ENCODE data around the gene IL4R.
"Not testable (repeated sequence)": the region's sequence is repeated elsewhere in the genome, so short reads cannot be mapped to it uniquely, and the experiment has no call there.

Gene IL4R

DNA sequence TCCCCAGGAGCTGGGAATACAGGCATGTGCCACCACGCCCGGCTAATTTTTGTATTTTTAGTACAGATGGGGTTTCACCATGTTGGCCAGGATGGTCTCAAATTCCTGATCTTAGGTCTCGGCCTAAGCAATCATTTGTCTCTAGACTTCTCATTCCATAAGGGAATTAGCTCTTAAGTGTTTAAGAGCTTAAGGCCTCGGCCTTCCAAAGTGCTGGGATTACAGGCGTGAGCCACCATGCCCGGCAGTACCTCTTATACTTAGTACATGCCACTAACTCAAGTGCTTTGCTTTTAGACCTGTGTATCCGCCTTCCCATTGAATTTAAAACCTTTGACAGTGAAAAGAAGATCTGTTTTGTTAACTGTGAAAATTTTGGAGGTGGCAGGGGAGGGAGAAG lies 71.6 kb downstream of the IL4R start:
- DNase-seq = no peak

DNA sequence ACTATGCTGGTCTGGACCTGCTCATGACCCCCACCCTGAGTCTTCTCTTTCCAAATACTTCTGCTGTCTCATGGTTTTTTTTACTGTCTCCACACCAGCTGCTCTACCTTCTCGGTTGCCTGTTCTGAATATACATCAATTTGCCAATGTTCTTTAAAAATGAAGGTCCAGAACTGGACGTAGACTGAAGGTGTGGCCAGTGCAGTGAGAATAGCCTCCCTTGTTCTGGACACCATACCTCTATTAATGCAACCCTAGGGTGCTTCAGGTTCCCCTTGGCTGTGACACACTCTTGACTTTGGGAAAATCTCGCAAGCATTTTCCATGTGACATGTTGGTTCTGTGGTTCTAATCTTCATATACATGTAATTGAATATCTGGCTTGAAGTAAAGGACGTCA lies 72.9 kb downstream of the IL4R start:
- no peak for DNase-seq

DNA sequence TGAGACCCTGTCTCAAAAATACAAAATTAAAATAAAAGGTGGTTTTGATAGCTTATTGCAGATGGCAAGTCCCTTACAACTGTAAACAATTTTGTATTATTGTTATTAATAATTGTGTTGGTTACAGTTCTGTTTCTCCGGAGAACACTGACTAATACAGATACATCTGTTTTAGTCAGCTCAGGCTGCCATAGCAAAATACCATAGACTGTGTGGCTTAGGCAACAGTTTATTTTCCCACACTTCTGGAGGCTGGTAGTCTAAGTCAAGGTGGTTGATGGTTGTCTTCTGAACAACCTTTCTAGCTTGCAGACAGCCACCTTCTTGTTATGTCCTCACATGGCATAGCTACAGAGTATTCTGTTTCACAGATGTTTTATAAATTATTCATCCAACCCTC lies 74.0 kb downstream of the IL4R start:
- DNase-seq = no peak

DNA sequence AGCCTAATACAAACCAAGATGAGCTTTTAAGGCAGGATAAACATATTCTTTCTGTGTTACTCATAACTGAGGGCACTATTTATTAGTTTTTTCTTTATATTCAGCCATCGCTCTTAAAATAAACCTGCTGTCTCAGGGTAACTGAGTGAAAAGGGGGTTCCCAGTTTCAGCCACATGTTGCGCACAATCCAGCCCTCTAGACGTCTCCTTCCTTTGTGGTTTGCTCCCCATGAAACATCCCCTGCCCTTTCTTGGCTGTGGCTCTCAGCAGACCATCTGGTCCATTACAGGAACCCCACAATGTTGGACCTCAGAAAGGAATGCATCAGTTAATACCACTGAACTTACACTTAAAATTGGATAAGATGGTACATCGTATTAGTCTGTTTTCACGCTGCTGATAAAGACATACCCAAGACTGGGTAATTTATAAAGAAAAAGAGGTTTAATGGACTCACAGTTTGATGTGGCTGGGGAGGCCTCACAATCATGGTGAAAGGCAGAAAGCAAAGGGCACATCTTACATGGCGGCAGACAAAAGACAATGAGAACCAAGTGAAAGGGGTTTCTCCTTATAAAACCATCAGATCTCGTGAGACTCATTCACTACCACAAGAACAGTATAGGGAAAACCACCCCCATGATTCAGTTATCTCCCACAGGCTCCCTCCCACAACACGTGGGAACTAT lies 75.6 kb downstream of the IL4R start:
- no peak for DNase-seq

DNA sequence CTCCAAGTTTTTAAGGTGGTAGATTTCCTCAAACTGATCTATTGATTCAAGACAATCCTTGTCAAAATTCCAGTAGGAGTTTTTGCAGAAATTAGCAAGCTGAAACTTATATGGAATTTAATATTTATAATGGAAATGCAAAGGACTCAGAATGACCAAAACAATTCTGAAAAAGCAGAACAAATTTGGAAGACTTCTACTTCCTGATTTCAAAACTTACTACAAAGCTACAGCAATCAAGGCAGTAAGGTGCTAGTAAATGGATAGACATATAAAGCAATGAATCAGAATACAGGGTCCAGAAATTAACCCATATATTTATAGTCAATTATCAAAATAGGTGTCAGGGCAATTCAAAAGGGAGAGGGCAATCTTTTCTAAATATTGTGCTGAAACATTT lies 76.4 kb downstream of the IL4R start:
- DNase-seq = no peak

DNA sequence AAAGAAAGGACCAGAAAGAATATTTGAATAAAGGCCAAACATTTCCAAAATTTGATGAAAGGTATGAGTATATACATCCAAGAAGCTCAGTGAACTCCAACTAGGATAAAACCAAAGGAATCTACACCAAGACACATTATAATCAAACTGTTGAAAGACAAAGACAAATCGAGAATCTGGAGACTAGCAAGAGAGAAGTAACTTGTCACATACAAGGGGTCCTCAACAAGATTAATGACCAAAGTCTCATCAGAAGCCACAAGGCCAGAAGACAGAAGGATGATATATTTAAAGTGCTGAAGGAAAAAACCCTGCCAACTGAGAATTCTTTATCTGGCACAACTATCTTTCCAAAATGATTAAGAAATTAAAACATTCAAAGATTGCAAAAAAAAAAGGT lies 78.9 kb downstream of the IL4R start:
- no peak for DNase-seq

DNA sequence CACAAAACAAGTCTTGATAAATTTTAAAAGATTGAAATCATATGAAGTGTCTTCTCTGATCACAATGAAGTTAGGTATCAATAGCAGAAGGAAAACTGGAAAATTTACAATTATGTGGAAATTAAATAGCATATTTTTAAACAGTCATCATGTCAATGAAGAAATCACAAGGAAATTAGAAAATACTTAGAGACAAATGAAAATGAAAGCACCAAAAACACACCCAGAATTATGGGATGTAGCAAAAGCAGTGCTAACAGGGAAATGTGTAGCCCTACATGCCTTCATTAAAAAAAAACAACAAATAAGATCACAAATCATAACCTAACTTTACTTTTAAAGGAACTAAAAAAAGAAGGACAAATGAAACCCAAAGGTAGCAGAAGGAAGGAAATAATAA lies 80.7 kb downstream of the IL4R start:
- DNase-seq = no peak

DNA sequence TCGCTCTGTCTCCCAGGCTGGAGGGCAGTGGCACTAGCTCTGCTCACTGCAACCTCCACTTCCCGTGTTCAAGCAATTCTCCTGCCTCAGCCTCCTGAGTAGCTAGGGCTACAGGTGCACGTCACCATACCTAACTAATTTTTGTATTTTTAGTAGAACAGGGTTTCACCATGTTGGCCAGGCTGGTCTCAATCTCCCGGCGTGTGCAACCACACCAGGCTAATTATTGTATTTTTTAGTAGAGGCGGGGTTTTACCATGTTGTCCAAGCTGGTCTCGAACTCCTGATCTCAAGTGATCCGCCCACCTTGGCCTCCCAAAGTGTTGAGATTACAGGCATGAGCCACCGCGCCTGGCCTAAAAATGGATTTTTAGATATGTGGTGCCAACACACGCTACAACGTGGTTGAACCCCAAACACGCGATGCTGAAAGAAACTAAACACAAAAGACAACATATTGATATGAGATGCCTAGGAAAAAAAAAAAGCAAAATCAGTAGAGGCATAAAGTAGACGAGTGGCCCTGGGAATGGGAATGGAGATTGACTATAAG lies 84.6 kb downstream of the IL4R start:
- DNase-seq = not testable (repeated sequence)

DNA sequence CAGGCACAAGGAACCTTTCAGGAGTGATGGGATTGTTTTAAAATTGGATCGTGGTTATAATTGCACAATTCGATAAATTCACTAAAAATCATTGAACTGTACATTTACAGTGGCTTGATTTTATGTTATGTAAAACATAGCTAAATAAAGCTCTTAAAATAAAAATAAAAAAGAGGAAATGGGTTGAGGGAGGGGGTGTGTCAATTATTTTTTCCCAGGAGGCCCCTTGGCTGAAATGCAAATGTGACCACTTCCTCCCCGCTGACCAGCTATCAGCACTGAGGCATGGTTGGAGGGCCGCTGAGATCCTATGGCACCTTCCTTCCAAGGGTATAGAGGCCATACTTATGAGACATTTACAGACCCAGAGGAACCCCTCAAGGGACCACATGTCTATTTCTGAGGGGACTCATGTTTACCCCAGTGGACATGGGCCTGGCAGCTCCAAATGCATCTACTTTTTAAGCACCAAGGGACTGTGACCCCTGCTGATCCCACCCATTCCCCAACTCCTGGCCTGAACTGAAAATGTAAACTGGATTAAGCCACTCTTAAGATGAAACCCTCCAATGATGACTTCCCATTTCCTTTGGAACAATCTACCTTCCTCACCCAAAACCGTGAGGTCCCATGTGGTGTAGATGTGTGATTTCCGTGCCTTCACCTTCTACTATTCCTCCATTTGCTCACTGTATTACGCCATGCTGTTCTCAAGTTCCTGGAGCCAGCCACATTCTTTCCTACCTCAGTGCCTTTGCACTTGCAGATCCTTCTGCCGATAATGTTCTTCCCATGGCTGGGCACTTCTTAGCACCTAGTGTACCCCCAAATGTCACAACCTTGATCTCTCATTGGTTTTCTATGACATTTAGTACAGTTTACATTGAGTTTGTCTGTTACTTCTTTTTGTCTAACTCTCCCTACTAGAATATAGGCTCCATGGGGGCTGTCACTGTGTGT lies 85.4 kb downstream of the IL4R start:
- no peak for DNase-seq

DNA sequence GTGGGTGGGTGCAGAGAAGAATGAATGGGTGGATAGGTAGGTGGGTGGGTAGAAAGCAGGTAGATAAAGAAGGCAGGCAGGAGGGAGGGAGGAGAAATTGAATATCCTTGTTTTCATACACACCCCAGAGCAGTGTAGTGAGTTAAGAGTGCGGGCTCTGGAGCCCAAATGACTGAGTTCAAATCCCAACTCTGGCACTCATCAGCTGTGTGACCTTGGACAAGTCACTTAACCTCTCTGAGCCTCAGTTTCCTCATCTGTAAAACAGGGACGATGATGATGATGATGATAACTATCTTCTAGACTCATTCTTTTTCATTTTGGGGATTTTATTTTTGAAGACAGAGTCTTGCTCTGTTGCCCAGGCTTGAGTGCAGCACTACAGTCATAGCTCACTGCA lies 86.2 kb downstream of the IL4R start:
- DNase-seq = no peak

DNA sequence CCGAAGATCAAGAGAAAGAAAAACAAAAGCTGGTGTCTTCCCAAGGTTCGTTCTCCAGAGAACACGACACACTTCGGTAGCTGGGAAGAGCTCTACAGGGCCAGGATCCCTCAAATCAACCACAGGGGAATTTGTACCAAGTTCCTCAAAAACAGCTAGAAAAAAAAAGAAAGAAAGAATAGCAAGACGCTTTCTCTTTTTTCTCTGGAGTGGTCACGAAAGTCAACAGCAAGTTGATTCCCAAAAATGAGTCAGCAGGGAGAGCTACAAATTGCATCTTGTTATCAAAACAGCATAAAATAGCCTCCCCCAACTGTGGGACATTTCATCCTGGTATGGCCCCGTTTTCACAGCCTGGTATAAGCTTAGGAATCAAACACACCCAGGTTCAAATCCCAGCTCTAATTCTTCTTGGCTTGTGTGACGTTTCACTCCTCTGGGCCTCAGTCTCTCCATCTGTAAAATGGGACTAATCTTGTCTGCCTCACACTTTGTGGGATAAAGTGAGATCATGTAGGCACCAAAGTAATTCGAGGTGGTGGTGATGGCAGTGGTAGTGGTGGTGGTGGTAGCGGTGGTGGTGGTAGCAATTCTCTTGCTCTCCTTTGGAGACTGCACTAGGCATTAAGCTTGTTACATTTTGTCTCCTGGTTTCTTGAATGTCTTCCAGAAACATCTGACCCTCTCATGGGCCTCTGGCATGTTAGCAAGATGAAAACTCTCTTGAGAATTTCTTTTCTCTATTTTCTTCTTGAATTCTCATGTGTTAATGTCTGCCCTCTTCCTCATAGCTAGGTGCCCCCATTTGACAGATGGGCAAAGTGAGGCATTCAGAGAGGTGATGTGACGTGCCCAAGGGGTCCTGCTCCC lies 87.2 kb downstream of the IL4R start:
- no peak for DNase-seq

DNA sequence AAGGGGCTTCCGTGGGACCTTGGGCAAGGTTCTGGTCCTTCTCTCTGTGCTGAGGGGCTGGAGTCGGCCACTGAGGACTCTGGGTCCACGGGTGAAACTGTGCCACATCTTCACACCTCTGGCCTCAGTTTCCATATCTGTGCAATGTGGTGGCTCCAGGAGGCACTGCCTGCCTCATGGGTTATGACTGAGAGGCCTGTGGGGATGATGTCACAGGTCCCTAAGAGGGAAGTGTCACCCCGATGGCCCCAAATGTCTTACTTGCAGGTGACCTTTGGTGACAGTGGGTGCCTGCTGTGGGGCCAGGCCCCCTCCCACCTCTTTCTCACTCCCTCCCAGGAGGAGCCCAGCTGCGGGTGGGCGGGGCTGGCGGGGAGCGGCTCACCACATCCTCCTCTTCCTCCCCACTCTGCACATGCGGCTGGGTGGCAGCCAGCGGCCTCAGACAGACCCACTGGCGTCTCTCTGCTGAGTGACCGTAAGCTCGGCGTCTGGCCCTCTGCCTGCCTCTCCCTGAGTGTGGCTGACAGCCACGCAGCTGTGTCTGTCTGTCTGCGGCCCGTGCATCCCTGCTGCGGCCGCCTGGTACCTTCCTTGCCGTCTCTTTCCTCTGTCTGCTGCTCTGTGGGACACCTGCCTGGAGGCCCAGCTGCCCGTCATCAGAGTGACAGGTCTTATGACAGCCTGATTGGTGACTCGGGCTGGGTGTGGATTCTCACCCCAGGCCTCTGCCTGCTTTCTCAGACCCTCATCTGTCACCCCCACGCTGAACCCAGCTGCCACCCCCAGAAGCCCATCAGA lies 88.2 kb downstream of the IL4R start, which contains the start of gene IL21R:
TSS of gene IL21R (plus strand) at position 407 of the 801 bp plus-strand sequence. CDS start 27,898 bp downstream, outside the sequence.
- peak; percentile 54 for DNase-seq

DNA sequence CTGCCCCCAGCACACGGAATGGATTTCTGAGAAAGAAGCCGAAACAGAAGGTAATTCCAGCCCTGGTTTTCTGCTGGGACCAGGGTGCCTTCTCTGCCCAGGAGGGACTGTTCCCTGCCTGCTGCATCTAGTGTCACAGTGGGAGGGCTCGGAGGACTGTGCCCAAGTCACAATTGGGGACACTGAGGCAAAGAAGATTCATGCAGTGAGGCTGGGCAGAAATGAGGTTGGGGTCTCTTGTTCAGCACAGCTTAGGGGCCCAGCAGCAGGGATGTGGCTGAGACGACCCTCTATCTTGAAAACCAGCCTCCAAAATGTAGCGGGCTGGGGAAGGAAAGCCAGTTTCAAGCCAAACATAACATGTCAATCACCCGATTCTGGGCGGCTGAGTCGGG lies 88.8 kb downstream of the IL4R start:
- no peak for DNase-seq

DNA sequence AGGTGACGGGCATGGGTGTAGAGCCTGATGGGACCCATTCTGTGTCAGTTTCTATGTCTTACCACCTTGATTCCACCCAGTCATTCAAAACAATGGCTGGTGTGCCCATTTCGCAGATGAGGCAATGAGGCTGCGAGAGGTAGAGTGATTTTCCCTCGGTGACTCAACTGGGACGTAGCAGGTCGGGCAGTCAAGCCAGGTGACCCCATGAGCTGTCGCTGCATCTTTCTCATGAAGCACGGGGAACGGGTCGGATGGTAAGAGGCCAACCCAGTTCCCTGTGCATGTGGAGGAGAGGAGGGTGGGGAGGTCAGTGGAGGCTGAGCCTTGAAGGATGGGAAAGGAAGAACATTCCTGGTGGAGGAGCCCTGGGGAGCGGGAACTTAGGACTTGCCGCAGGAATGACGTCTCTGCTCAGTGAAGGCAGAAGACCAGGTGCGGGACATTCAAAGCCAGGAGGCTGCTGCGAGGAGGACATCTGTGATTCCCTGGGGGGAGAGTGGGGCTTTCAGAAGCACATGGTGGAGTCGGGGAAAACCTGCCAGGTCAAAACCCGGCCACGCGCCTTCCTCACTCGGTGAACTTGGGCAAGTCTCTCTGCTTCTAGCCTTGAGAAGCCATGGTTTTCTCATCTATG lies 89.3 kb downstream of the IL4R start:
- DNase-seq = no peak

DNA sequence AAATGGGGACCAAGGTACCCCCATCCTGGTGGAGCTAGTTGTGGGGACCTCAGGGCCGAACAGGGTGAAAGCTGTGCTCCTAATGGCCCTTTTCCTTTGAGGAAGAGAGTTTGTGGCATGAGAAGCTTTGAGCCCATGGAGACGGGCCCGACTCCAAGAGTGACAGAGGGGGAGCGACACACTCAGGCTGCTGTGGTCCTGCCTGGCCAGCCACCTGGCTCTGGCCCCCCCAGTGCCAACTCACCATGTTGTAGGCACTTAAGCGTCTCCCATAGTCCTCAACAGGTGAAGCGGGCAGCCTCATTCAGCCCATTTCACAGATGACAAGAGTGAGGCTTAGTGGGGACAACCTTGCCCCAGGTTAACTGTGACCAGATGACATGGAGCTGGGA lies 89.8 kb downstream of the IL4R start:
- DNase-seq = no peak

DNA sequence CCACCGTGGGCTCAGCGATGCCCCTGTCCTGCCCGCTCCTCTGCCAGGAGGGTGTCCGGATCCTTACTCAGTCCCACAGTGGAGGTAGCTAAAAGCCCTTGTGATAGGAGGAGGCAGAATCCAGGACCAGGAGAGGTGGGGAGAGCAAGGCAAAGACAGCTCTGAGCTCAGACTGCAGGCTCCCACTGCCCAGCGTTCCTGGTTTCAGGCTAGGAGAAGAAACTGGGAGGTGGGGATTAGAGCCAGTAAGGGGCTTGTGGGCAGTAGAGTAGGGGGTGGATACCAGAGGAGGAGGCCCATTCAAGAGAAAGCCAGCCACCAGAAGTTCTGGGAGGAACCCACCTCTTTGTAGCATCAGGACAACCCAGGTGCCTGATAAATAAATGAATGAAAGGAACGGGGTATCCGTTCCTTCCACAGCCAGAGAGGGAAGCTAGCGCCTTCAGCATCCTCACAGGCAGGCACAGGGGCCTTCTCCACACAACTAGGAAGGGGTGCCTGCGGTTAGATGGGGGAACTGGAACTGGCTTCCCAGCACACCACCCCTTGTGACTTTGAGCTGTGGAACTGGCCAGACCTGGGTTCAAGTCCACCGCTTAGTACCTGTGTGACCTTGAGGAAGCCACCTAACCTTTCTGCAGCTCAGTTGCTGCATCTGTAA lies 90.5 kb downstream of the IL4R start:
- no peak for DNase-seq

DNA sequence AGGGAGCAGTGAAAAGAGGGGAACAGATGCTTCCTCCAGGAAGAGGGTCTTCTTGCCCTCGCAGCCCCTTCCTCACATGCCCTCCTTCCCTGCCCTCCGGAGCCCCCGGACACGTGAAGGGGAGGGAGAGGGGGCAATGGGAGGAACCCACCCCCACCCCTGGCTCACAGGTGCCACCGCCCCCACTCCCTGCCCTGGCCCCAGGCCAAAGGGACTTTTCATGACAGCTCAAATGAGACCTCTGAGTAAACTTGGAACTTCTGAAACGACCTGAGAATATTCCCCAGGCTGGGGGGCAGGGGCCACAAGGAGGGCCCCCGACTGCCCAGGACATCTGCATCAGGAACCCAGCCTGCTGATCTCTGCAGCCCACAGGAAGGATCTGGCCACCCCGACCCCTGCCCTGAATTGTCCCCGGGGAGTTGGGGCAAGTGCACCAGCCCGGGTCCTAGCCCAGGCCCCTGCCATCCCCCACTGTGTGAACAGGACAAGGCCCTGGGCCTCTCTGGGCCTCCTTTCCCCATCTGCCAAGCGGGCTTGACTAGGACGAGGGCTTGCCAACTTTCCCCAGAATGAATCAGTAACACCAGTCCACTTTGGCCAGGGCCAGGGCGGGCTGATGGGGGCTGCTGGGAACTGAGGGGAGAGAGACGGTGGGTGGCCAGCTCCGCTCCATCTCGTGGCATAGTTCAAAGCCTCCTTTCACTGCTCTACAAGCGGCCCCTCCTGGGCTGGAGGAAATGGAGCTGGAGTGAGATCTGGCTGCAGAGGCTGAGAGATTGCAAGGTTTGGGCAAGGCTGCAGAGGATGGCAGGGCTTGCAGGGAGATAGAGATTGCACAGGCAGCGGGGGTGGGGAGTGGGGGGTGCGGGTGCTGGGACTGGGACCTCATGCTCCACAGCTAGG lies 92.0 kb downstream of the IL4R start:
- DNase-seq = no peak

DNA sequence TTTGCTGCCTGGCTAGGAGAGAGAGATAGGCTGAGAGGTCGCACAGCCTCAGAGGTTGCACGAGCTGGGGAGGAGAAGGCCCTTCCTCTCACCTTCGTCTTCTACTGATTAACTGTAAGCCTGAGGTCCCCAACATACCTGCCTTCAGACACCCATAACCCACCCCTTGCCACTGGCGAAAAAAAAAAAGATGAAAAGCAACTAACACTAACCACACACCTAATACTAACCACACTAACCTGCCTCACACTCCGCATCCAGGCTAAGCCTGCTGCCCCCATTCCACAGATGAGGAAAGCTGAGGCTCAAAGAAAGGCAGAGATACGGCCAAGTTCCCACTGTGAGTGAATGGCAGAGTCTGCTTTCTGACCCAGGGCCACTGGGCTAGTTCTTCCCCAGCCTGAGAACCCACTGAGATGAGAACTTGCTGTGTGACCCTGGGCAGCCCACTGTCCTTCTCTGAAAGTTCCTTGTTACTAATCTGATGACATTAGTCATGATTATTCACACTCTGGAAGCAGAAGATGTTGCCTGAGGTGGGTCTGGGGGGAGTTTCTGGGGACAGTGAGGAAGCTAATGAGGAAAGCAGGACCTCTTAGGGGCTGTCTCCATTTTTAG lies 92.8 kb downstream of the IL4R start:
- no peak for DNase-seq

DNA sequence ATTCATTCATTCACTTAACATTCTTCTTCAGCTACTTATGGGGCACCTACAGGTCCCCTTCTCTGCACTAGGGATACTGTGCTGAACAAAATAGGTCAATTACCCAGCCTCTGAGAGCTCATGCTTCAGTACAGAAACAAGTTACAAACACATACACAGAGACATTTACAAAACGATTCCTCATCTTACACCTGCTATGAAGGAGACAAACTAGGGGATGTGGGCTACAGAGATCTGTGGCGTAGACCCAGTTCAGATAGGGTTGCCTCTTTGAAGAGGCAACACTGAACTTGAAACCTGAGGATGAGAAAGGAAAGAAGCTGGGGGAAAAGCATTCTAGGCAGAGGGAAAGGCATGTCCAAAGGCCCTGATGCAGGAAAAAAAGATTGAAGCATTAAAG lies 93.4 kb downstream of the IL4R start:
- no peak for DNase-seq
